CD4-positive, alpha-beta T cell treated with Interleukin-15 for 1 hour (primary cell): Measurements from ENCODE around the gene DLGAP1.
"Not testable (repeated sequence)": the region's sequence is repeated elsewhere in the genome, so short reads cannot be mapped to it uniquely, and the experiment has no call there.

Experiments
- DNase-seq: peaks from one replicate; pipeline ENCODE4 v3.0.0-alpha.2; 2020

The DLGAP1 gene

GRCh38 chr18:4455113-4455811, at the start of gene DLGAP1:
TSS of gene DLGAP1 (minus strand) at chr18:4455307.
- no peak for DNase-seq

GRCh38 chr18:4494703-4495284, 39.7 kb upstream of the DLGAP1 start:
- DNase-seq = not testable (repeated sequence)

- DNase-seq = no peak
Observed at GRCh38 chr18:4468511-4468910, 13.4 kb upstream of the DLGAP1 start.

GRCh38 chr18:4454537-4455112, 482 bp downstream of the DLGAP1 start:
- no peak for DNase-seq

DNA sequence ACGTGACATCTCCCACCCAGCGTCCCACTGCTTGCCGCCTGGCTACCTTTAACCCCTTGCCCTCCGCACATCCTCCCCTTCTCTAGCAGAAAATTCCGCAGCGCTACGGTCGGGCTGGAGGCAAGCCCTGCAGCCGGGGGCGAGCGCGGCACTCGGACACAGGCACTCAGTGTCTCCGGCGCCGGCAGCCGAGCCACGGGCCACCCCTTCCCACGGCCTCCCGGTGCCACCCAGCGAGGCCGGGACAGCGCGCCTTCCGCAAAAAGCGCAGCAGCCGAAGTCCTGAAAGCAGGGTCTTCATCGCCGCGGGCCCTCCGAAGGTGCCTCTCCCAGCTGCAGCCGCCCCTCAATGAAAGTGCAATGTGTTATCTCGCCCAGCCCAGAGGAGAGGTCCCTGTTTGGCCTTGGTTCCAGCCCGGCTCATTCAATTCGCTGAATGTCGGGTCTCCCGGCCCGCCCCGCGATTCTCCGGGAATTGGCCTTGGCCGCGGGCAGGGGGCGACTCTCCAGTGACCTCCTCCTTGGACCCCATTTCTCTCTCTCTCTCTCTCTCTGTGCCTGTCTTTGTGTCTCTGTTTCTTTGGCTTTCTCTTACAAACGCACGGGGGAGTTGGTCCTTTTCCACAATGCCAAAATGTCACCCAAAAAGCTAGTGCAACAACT, 1.1 kb downstream of the DLGAP1 start:
- DNase-seq = no peak

DNA sequence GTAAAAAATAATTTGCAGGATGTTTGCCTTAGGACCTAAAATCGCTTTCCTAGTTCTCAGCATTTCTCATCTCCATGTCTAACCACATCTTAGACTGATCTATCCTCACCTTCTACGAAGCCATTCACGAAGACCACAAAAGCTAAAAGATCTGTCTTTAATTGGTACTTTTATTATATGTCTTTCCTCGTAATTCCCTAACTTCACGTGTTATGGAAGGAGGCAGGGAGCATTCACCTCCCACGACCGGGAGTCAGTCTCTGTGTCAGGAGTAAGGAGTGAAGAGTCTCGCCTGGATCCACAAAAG, 1.6 kb downstream of the DLGAP1 start:
- no peak for DNase-seq

GRCh38 chr18:4450065-4450658, 4.9 kb downstream of the DLGAP1 start:
- DNase-seq = no peak

GRCh38 chr18:4445902-4446301, 9.2 kb downstream of the DLGAP1 start:
- DNase-seq = no peak

DNA sequence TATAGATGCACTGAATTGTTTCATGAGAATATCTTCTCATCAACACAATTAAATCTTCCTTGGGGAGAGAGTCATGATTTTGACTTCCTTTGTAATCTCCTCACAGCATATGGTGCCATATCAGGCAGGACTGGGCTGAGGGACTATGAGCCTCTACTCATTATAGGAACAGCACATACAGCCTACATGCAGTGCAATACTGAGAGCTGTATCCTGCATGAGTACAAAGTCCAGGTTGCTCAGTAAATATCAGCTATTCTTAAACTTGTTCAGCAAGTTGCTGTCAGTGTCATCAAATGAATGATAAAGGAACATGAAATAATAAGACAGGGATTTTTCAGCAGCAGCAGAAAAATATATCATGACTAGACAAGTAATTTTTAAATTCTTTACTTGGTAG, 10.8 kb downstream of the DLGAP1 start:
- no peak for DNase-seq

GRCh38 chr18:4441098-4441497, 14.0 kb downstream of the DLGAP1 start:
- no peak for DNase-seq

- no peak for DNase-seq
Observed at GRCh38 chr18:4438938-4439337, 16.2 kb downstream of the DLGAP1 start.

DNA sequence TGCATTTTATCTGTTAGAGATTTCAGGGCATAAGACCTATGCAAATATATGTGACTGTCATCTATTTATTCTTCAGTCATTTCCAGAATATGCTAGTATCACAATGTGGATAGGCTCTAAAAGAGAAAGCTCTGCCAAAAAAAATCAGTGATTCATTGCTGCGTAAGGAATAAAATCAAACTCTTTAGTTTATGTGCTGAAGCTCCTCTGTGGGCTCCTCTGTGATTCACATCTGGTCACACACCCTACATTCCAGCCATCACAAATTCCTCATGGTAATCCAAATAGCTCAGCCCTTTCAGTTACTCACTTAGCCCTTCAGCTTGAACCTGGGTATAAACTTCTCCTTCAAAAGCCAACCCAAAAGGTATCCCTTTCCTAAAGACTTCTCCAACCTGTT, 21.4 kb downstream of the DLGAP1 start:
- DNase-seq = no peak

DNA sequence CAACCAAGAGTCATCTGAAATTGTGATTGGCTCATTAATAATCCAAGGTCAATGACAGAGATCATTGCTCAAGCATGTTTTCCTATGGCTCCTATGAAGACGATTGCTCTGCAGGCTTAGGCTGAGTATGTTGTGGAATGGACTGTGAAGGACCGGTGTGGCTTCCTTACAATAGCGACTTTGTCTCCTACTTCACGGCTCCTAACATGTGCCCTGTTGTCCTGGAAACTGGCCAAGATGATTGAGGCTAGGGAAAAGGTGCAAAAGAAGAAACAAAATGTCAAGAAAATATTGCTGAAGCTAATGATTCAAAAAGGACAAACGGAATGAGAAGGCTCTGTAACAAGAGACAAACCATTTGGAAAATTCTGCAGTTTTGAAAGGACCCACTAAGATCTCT, 24.3 kb downstream of the DLGAP1 start:
- DNase-seq = no peak

DNA sequence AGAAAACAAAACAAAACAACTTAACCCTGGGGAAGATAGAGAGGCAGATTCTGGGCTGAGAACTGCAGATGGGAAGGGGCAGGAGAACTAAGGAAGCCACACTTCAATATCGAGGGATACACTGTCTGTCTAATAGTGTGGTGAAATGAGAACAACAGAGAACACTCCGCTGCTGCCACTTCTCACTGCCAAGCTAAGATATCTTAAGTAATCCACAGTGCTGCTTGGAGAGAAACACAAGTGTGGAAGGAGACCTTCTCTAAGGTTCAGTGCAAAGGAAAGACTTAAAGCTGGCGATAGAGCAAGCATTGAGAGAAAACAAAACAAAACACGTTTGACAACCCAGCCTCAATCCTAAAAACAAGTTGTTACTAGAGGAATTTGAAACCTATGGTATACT, 37.4 kb downstream of the DLGAP1 start:
- DNase-seq = no peak

DNA sequence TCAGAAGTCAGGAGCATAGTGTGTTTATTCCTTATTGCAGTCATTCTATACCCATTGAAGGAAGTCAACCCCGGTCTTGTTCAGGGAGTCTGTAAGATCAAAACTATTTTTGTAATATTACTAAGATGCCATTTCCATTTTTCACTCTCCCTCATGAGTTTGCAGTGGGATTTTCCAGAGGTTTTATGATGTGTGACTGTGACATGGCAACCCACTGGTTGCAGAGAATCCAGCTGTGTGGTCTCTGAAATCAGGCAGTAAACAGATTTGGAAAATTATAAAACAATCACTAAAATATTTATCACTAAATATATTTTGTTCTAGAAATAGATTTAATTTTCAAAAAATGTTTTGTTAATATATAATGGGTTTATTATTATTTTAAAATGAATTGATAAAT, 38.1 kb downstream of the DLGAP1 start:
- no peak for DNase-seq

GRCh38 chr18:4412286-4412685, 42.8 kb downstream of the DLGAP1 start:
- no peak for DNase-seq

DNA sequence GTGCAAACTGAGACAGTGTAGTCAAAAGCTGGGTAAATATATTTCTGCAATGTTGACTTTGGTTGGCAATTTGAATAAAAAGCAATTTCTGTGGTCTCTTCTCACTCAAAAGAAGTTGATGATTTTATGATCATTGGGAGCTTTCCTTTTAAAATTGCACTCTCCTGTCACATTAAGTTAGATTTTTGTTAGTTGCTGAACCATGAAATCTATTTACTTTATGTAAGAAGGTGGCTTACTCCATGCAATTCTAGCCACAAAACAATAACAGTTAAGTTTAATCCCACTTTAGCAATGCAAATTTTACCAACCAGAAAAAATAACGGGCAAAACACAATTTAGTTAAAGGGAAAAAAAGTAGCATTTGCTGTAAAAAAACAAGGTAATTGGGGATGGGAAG, 48.3 kb downstream of the DLGAP1 start:
- no peak for DNase-seq

DNA sequence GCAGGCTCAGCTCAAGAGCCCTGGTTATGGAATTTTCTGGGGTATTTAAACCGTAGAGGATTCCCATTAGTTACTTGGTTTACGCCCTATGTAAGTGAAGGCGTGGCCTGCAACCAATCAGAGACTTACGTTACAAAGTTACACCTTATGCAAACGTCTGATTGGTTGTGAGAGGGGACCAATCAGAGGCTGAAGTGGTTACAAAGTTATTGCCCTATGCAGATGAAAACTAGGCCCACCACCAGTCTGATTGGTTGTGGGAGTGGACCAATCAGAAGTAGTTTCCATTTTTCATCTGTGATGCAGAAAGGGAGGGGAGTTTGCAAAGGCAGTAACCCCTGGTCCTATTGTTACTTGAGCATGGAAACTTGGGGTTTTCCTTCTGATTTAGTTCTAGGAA, 49.1 kb downstream of the DLGAP1 start:
- DNase-seq = no peak

GRCh38 chr18:4403836-4404235, 51.3 kb downstream of the DLGAP1 start:
- DNase-seq = no peak

GRCh38 chr18:4400911-4401310, 54.2 kb downstream of the DLGAP1 start:
- no peak for DNase-seq

GRCh38 chr18:4399929-4400328, 55.2 kb downstream of the DLGAP1 start:
- DNase-seq = no peak

- no peak for DNase-seq
Observed at GRCh38 chr18:4394700-4395099, 60.4 kb downstream of the DLGAP1 start.

GRCh38 chr18:4391859-4392258, 63.2 kb downstream of the DLGAP1 start:
- no peak for DNase-seq

DNA sequence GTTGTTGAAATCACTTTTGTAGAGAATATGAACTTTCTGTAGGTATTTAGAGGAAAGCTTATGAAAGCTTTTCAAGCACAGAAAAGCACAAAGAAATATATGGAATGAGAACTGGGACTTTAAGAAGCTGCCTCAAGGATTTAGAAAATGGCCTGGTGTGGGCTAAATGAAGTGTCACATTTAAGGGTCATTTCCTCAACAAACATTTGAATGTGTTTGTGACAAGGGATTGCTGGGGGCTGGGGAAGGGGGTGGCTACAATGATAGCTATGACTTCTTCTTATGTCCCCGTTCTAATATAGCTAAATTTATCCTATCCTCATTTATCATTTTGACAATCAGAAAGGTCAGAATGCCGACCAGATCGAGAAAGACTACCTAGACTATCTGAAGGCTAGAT, 69.2 kb downstream of the DLGAP1 start:
- no peak for DNase-seq
